Prostate gland (tissue), 2 donors: ENCODE measurements around the gene FGFR1OP2. TPM values are rescaled to one million over a fixed set of nuclear protein-coding genes. Genes with fewer than 3 reads are reported as not detected.
A peak's percentile ranks its signal among the peaks of the same experiment; 100 is the strongest.

Source experiments
- DNase-seq: peaks from one replicate; pipeline ENCODE4 v3.0.0-alpha.2; 2019; ENCODE audit warnings: low spot score
- H3K27ac ChIP-seq, 2 donors: fragments of 200-600 bp; sonication (generic); 2 replicates each; pipeline ENCODE4 v1.5.1; 2017 to 2019
- H3K27me3 ChIP-seq: fragments of 200-600 bp; sonication (generic); replicated peaks from 2 replicates; pipeline ENCODE4 v1.5.1; 2019; ENCODE audit not compliant: insufficient read depth
- H3K36me3 ChIP-seq, 2 donors: fragments of 200-600 bp; sonication (generic); 1 replicate in 1 of 2; 2 replicates in 1 of 2; pipeline versions ENCODE4 v1.5.1 to v1.8.1; 2017 to 2019
- H3K4me1 ChIP-seq: fragments of 200-600 bp; sonication (generic); replicated peaks from 2 replicates; pipeline ENCODE4 v1.5.1; 2019
- H3K4me3 ChIP-seq, 2 donors: fragments of 200-600 bp; sonication (generic); 2 replicates each; pipeline ENCODE4 v1.5.1; 2017 to 2019
- H3K9me3 ChIP-seq: fragments of 200-600 bp; sonication (generic); 2 replicates; pipeline ENCODE4 v1.5.1; 2017
- POLR2A ChIP-seq: fragments of 450-650 bp; IDR thresholded peaks from one replicate; pipeline ENCODE4 v1.6.1; 2016; ENCODE audit warnings: antibody characterized with exemption, mild to moderate bottlenecking
- POLR2AphosphoS5 ChIP-seq: sonication (generic); formaldehyde crosslinking; IDR thresholded peaks from one replicate; pipeline ENCODE4 v1.6.1; 2017; ENCODE audit warnings: antibody characterized with exemption
- WGBS: methylation state at CpG from one replicate; pipeline ENCODE4 v1.1.5; 2018; 5-methylcytosine and 5-hydroxymethylcytosine counted together
- intact Hi-C: fragments of 100-400 bp; cut with DNase I; formaldehyde crosslinking; loops from one replicate; pipeline ENCODE4 v1.14.2; 2022
- total RNA-seq, 2 donors: library from RNA; depleted of rRNA; stranded (reverse); fragments of >200 nt; gene quantifications; one replicate each; pipeline ENCODE4 v1.1.0, GENCODE V29; 2016
- TF ChIP-seq, protein P1 (sequence below), 4 experiments: fragments of 200-600 bp in 2 of 4; fragments of 450-650 bp in 2 of 4; sonication (generic) in 2 of 4; IDR thresholded peaks; 1 replicate in 3 of 4; 2 replicates in 1 of 4; pipeline ENCODE4 v1.5.1; 2016 to 2019; ENCODE audit warnings: antibody characterized with exemption in 4 of 4, mild to moderate bottlenecking in 2 of 4, moderate library complexity in 2 of 4

FGFR1OP2 gene
- total RNA-seq, 2 donors from 2014 or later, result 45.0 to 64.4 TPM

DNA sequence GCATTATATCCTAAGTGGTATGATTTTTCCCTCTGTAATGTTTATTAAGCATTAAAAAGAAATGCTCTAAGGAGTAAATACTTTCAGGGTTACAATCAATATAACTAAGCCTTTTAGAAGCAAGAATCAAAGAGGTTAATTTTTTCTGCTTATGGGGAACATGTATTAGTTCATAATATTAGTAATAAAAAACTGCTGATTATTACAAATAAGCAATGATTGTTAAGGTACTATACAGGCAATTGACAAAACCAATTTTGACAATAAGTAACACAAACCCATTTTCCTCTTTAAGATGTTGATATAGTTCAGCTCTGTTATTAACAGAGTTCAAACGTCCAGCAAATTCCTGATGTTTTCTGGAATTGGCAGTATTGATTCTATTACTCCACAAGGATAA lies 32.2 kb upstream of the FGFR1OP2 start:
- peaks cover 0 to 2% of the 10 kb centered on the region in 2 donors for H3K36me3 ChIP-seq
- 39% methylated on average over 1 of the region's 1 CpG for WGBS
- H3K4me3 ChIP-seq, result no peak overlapping the region
- DNase-seq, result no peak
- H3K4me1 ChIP-seq, result no peaks in the 10 kb centered on the region
- no peak for TF ChIP-seq POLR2A
- H3K9me3 ChIP-seq, result peaks cover 3% of the 10 kb centered on the region
- H3K27me3 ChIP-seq, result no peaks in the 10 kb centered on the region
- H3K27ac ChIP-seq, result no peak overlapping the region
- intact Hi-C loops, result no loop called here

DNA sequence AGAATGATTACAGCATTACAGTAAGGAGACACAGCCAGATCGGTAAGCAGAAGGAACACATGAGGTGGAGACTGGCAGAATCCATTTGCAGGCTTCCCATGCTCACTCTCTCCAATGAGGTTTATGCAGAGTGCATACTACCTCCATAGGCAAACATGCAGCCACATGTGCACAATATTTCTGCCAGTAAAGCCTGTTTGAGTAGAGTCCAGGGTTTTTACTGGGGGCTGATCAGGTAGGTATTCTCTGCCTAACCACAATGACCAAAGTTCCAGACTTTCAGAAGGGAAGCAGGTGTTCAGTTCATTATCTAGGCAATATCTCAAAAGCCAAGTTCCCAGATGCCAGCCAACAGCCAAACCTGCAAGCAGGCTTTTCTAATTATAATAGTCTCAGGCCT lies 31.6 kb upstream of the FGFR1OP2 start:
- Histone ChIP-seq H3K4me1 (no peaks in the 10 kb centered on the region), H3K9me3 (peaks cover 3% of the 10 kb centered on the region), H3K4me3 (no peak overlapping the region), H3K27me3 (no peaks in the 10 kb centered on the region), H3K36me3 (peaks cover 0 to 2% of the 10 kb centered on the region in 2 donors), H3K27ac (no peak overlapping the region)
- intact Hi-C loops, result no loop called here
- DNase-seq, result no peak
- WGBS, result 29% methylated on average over 1 of the region's 1 CpG
- TF ChIP-seq POLR2AphosphoS5, result no peak

- H3K9me3 ChIP-seq, result no peaks in the 10 kb centered on the region
- intact Hi-C loops, result no loop called here
- no peak for DNase-seq
- H3K4me3 ChIP-seq, result no peak overlapping the region
- H3K27me3 ChIP-seq, result no peaks in the 10 kb centered on the region
- H3K27ac ChIP-seq, result no peak overlapping the region
- H3K4me1 ChIP-seq, result no peaks in the 10 kb centered on the region
- no peak for TF ChIP-seq POLR2A
- TF ChIP-seq POLR2AphosphoS5, result no peak
- TF ChIP-seq, protein P1, sequence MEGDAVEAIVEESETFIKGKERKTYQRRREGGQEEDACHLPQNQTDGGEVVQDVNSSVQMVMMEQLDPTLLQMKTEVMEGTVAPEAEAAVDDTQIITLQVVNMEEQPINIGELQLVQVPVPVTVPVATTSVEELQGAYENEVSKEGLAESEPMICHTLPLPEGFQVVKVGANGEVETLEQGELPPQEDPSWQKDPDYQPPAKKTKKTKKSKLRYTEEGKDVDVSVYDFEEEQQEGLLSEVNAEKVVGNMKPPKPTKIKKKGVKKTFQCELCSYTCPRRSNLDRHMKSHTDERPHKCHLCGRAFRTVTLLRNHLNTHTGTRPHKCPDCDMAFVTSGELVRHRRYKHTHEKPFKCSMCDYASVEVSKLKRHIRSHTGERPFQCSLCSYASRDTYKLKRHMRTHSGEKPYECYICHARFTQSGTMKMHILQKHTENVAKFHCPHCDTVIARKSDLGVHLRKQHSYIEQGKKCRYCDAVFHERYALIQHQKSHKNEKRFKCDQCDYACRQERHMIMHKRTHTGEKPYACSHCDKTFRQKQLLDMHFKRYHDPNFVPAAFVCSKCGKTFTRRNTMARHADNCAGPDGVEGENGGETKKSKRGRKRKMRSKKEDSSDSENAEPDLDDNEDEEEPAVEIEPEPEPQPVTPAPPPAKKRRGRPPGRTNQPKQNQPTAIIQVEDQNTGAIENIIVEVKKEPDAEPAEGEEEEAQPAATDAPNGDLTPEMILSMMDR (IDR thresholded peaks at IDR 0.05), result peak in 2 of 4 experiments; percentile 35 to 36
- no peaks in the 10 kb centered on the region for H3K36me3 ChIP-seq
- 69% methylated on average over 5 of the region's 5 CpGs for WGBS
Observed at GRCh38 chr12:26918321-26919215, 19.7 kb upstream of the FGFR1OP2 start.

- Histone ChIP-seq H3K4me3 (no peak overlapping the region), H3K9me3 (no peaks in the 10 kb centered on the region), H3K27ac (no peak overlapping the region), H3K27me3 (no peaks in the 10 kb centered on the region), H3K36me3 (no peaks in the 10 kb centered on the region), H3K4me1 (no peaks in the 10 kb centered on the region)
- TF ChIP-seq, protein P1 (IDR thresholded peaks at IDR 0.05), result no peak
- TF ChIP-seq POLR2AphosphoS5, result no peak
- no peak for TF ChIP-seq POLR2A
- intact Hi-C loops, result no loop called here
- DNase-seq, result no peak
- WGBS, result 91% methylated on average over 2 of the region's 2 CpGs
Observed at GRCh38 chr12:26919216-26919555, 19.1 kb upstream of the FGFR1OP2 start.

DNA sequence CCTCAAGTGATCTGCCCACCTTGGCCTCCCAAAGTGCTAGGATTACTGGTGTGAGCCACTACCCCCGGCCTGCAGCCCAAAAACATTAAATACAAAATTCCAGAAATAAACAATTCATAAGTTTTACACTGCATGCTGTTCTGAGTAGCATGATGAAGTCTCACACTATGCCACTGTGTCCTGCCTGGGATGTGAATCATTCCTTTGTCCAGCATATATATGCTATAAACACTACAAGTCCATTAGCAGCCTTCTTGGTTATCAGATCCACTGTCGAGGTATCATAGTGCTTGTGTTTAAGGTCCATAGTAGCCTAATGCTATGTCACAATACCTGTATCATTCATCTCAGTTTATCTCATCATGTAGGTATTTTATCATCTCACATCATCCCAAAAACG lies 16.4 kb upstream of the FGFR1OP2 start:
- TF ChIP-seq, protein P1 (IDR thresholded peaks at IDR 0.05), result no peak
- TF ChIP-seq POLR2AphosphoS5, result no peak
- no peak for TF ChIP-seq POLR2A
- Histone ChIP-seq H3K27ac (no peak overlapping the region), H3K9me3 (no peaks in the 10 kb centered on the region), H3K27me3 (peaks cover 2% of the 10 kb centered on the region), H3K4me1 (no peaks in the 10 kb centered on the region), H3K36me3 (no peaks in the 10 kb centered on the region), H3K4me3 (no peak overlapping the region)
- DNase-seq, result no peak
- intact Hi-C loops, result no loop called here
- 79% methylated on average over 3 of the region's 3 CpGs for WGBS

DNA sequence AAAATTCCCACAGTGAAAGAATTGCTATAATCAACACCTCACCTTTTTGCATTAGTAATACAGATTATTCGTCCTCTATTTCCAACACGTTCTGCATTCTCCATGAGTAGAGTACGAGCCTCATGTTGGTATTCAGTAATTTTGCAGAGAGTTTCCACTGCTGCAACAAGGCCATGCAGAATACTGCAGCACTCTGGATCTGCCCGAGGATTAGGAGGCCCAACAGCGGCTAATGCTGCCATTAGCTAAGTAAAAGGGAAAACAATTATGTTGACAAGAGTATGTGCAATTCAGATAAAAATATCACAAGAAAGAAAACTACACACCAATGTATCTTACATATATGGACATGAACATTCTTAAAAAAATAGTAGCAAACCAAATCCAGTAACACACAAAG lies 9.6 kb upstream of the FGFR1OP2 start:
- Histone ChIP-seq H3K9me3 (no peaks in the 10 kb centered on the region), H3K27ac (no peak overlapping the region), H3K36me3 (no peaks in the 10 kb centered on the region), H3K4me1 (no peaks in the 10 kb centered on the region), H3K4me3 (no peak overlapping the region), H3K27me3 (peaks cover 2% of the 10 kb centered on the region)
- WGBS, result 92% methylated on average over 5 of the region's 5 CpGs
- TF ChIP-seq, protein P1 (IDR thresholded peaks at IDR 0.05), result no peak
- TF ChIP-seq POLR2AphosphoS5, result no peak
- no peak for TF ChIP-seq POLR2A
- DNase-seq, result no peak
- intact Hi-C loops, result no loop called here
